H9 (cell line): ENCODE results near the gene GJB2. TPM values are rescaled to one million over a fixed set of nuclear protein-coding genes. Genes with fewer than 3 reads are reported as not detected.

Source experiments
- DNase-seq: peaks from one replicate; pipeline ENCODE4 v3.0.0-alpha.2; 2017
- H2AFZ ChIP-seq: one replicate; pipeline ENCODE4 v1.6.1; 2013; ENCODE audit warnings: mild to moderate bottlenecking, low read length, control low read depth, moderate library complexity
- H2AK5ac ChIP-seq: 2 replicates; pipeline ENCODE4 v1.6.1; 2013; ENCODE audit warnings: low read length, control low read depth, mixed read lengths; ENCODE audit not compliant: insufficient read length
- H2BK120ac ChIP-seq: one replicate; pipeline ENCODE4 v1.6.1; 2013; ENCODE audit warnings: low read depth, mild to moderate bottlenecking, low read length, control low read depth, inconsistent platforms; ENCODE audit not compliant: poor library complexity, severe bottlenecking
- H2BK12ac ChIP-seq: 2 replicates; pipeline ENCODE4 v1.6.1; 2013; ENCODE audit warnings: low read length, control low read depth, mixed read lengths, low read depth; ENCODE audit not compliant: insufficient read length
- H2BK15ac ChIP-seq: 2 replicates; pipeline ENCODE4 v1.6.1; 2013; ENCODE audit warnings: low read depth, low read length, control low read depth
- H2BK20ac ChIP-seq: one replicate; pipeline ENCODE4 v1.6.1; 2013; ENCODE audit warnings: low read depth, mild to moderate bottlenecking, low read length, control low read depth, inconsistent platforms; ENCODE audit not compliant: poor library complexity, severe bottlenecking
- H2BK5ac ChIP-seq: 2 replicates; pipeline ENCODE4 v1.6.1; 2013; ENCODE audit warnings: low read length, control low read depth, mixed read lengths; ENCODE audit not compliant: insufficient read length
- H3K14ac ChIP-seq: 2 replicates; pipeline ENCODE4 v1.6.1; 2013; ENCODE audit warnings: low read length, control low read depth; ENCODE audit not compliant: insufficient read depth
- H3K18ac ChIP-seq: 2 replicates; pipeline ENCODE4 v1.6.1; 2013; ENCODE audit warnings: low read depth, mild to moderate bottlenecking, mixed read lengths, low read length, control low read depth; ENCODE audit not compliant: insufficient read length
- H3K23ac ChIP-seq: 2 replicates; pipeline ENCODE4 v1.6.1; 2013; ENCODE audit warnings: low read length, control low read depth, mixed read lengths, low read depth; ENCODE audit not compliant: insufficient read length
- H3K23me2 ChIP-seq: 2 replicates; pipeline ENCODE4 v1.6.1; 2013; ENCODE audit warnings: low read depth, mild to moderate bottlenecking, mixed read lengths, low read length, control low read depth; ENCODE audit not compliant: insufficient read length, poor library complexity, severe bottlenecking
- H3K27ac ChIP-seq: 2 replicates; pipeline ENCODE4 v1.5.1; 2013; ENCODE audit warnings: low read length, control low read depth, mixed read lengths, low read depth; ENCODE audit not compliant: insufficient read length
- H3K27me3 ChIP-seq: 2 replicates; pipeline ENCODE4 v1.6.1; 2013; ENCODE audit warnings: low read length, control low read depth, inconsistent platforms; ENCODE audit not compliant: insufficient read depth
- H3K4ac ChIP-seq: 2 replicates; pipeline ENCODE4 v1.6.1; 2013; ENCODE audit warnings: low read depth, mild to moderate bottlenecking, control low read depth, inconsistent platforms, low read length, moderate library complexity
- H3K4me1 ChIP-seq: 2 replicates; pipeline ENCODE4 v1.6.1; 2013; ENCODE audit warnings: low read length, control low read depth, inconsistent platforms; ENCODE audit not compliant: insufficient read depth
- H3K4me2 ChIP-seq: 2 replicates; pipeline ENCODE4 v1.6.1; 2013; ENCODE audit warnings: low read length, control low read depth, mixed read lengths; ENCODE audit not compliant: insufficient read length, insufficient read depth
- H3K56ac ChIP-seq: 2 replicates; pipeline ENCODE4 v1.6.1; 2013; ENCODE audit warnings: low read depth, mild to moderate bottlenecking, mixed read lengths, low read length, control low read depth; ENCODE audit not compliant: insufficient read length
- H3K79me1 ChIP-seq: 2 replicates; pipeline ENCODE4 v1.6.1; 2013; ENCODE audit warnings: low read depth, mild to moderate bottlenecking, moderate library complexity, low read length, control low read depth, inconsistent platforms; ENCODE audit not compliant: insufficient read depth, poor library complexity, severe bottlenecking
- H3K79me2 ChIP-seq: 2 replicates; pipeline ENCODE4 v1.6.1; 2013; ENCODE audit warnings: low read length, control low read depth, inconsistent platforms; ENCODE audit not compliant: insufficient read depth
- H3K9ac ChIP-seq: 2 replicates; pipeline ENCODE4 v1.6.1; 2013; ENCODE audit warnings: low read length, control low read depth, mixed read lengths; ENCODE audit not compliant: insufficient read length; ENCODE audit errors: extremely low read depth
- H3K9me3 ChIP-seq: one replicate; pipeline ENCODE4 v1.6.1; 2013; ENCODE audit warnings: low read depth, low read length, inconsistent platforms; ENCODE audit not compliant: control insufficient read depth
- H3T11ph ChIP-seq: one replicate; pipeline ENCODE4 v1.6.1; 2013; ENCODE audit warnings: mild to moderate bottlenecking, low read length, control low read depth, inconsistent platforms
- H4K20me1 ChIP-seq: one replicate; pipeline ENCODE4 v1.6.1; 2013; ENCODE audit not compliant: control insufficient read depth, insufficient read length, insufficient read depth
- H4K5ac ChIP-seq: 2 replicates; pipeline ENCODE4 v1.6.1; 2013; ENCODE audit warnings: low read depth, mild to moderate bottlenecking, mixed read lengths, low read length, control low read depth; ENCODE audit not compliant: insufficient read length
- H4K8ac ChIP-seq: replicated peaks from 2 replicates; pipeline ENCODE4 v1.6.1; 2013; ENCODE audit warnings: low read length, control low read depth, mixed read lengths, low read depth; ENCODE audit not compliant: insufficient read length
- H4K91ac ChIP-seq: 2 replicates; pipeline ENCODE4 v1.6.1; 2013; ENCODE audit warnings: low read depth, mild to moderate bottlenecking, moderate library complexity, mixed read lengths, low read length, control low read depth; ENCODE audit not compliant: insufficient read length
- H3K27ac Mint-ChIP-seq, 3 experiments: 2 replicates in 2 of 3; 3 replicates in 1 of 3; pipeline ENCODE4 v1.8.0; 2020 to 2021; ENCODE audit warnings: mixed read lengths in 3 of 3, mild to moderate bottlenecking in 1 of 3, moderate library complexity in 1 of 3
- H3K27me3 Mint-ChIP-seq: 2 replicates; pipeline ENCODE4 v1.8.0; 2021; ENCODE audit warnings: low read depth, mild to moderate bottlenecking, moderate library complexity, mixed read lengths
- H3K36me3 Mint-ChIP-seq, 3 experiments: 2 replicates in 2 of 3; 3 replicates in 1 of 3; pipeline ENCODE4 v1.8.0; 2020 to 2021; ENCODE audit warnings: low read depth in 3 of 3, mixed read lengths in 3 of 3; ENCODE audit not compliant: insufficient read depth in 1 of 3
- H3K4me1 Mint-ChIP-seq, 2 experiments: 2 replicates each; pipeline ENCODE4 v1.8.0; 2020; ENCODE audit warnings: mixed read lengths in 2 of 2
- H3K4me3 Mint-ChIP-seq, 2 experiments: 2 replicates in 1 of 2; 3 replicates in 1 of 2; pipeline ENCODE4 v1.8.0; 2020 to 2021; ENCODE audit warnings: mild to moderate bottlenecking in 2 of 2, mixed read lengths in 2 of 2, moderate library complexity in 1 of 2
- H3K9me3 Mint-ChIP-seq, 2 experiments: 2 replicates in 1 of 2; 3 replicates in 1 of 2; pipeline ENCODE4 v1.8.0; 2020; ENCODE audit warnings: mild to moderate bottlenecking in 2 of 2, mixed read lengths in 2 of 2, moderate library complexity in 1 of 2
- WGBS: extraction: QIAGEN DNeasy Blood & Tissue Kit; methylation state at CpG from one replicate; pipeline ENCODE4 v1.1.7; 2013; ENCODE audit warnings: missing lambda C conversion rate, low lambda C conversion rate, mixed read lengths; ENCODE audit not compliant: insufficient read length; ENCODE audit errors: extremely low coverage; 5-methylcytosine and 5-hydroxymethylcytosine counted together
- total RNA-seq: library from RNA; stranded (reverse); gene quantifications from 2 replicates; pipeline ENCODE4 v1.2.1, GENCODE V29; 2021
- TF ChIP-seq, protein P1 (sequence below): fragments of 200-600 bp; sonication (generic); conservative IDR thresholded peaks from 3 replicates; pipeline ENCODE4 v1.8.0; 2021; ENCODE audit warnings: antibody characterized with exemption, mild to moderate bottlenecking

Gene GJB2
- total RNA-seq, 1 experiment from 2014 or later: 0.28 TPM

GRCh38 chr13:20198781-20199180 is 6.0 kb upstream of the GJB2 start:
- Histone ChIP-seq H2BK12ac (no peak overlapping the region), H3K4me1 (no peaks in the 10 kb centered on the region), H3K18ac (no peak overlapping the region), H2BK20ac (no peak overlapping the region), H2BK5ac (no peak overlapping the region), H4K20me1 (no peaks in the 10 kb centered on the region), H3K79me1 (no peaks in the 10 kb centered on the region), H3K14ac (no peak overlapping the region), H3T11ph (no peak overlapping the region), H2BK120ac (no peak overlapping the region), H4K91ac (no peak overlapping the region), H4K5ac (no peak overlapping the region), H3K79me2 (no peaks in the 10 kb centered on the region), H3K23me2 (peaks cover under 1% of the 10 kb centered on the region), H2AFZ (no peak overlapping the region), H4K8ac (no peak overlapping the region), H3K9me3 (no peaks in the 10 kb centered on the region), H3K27ac (no peak overlapping the region), H3K4me2 (no peak overlapping the region), H3K56ac (no peak overlapping the region), H3K27me3 (peaks cover 17% of the 10 kb centered on the region), H2BK15ac (no peak overlapping the region), H3K4ac (no peak overlapping the region), H3K9ac (no peak overlapping the region), H2AK5ac (no peak overlapping the region), H3K23ac (no peak overlapping the region)
- Mint-ChIP-seq H3K9me3 (peaks cover 3 to 19% of the 10 kb centered on the region in 2 experiments), H3K4me1 (peaks cover 5 to 12% of the 10 kb centered on the region in 2 experiments), H3K36me3 (peaks cover 1 to 5% (median 3%) of the 10 kb centered on the region in 3 experiments; a peak in 3 of 7 replicates), H3K4me3 (no peak overlapping the region), H3K27ac (no peak overlapping the region), H3K27me3 (peaks cover 42% of the 10 kb centered on the region)
- TF ChIP-seq, protein P1, sequence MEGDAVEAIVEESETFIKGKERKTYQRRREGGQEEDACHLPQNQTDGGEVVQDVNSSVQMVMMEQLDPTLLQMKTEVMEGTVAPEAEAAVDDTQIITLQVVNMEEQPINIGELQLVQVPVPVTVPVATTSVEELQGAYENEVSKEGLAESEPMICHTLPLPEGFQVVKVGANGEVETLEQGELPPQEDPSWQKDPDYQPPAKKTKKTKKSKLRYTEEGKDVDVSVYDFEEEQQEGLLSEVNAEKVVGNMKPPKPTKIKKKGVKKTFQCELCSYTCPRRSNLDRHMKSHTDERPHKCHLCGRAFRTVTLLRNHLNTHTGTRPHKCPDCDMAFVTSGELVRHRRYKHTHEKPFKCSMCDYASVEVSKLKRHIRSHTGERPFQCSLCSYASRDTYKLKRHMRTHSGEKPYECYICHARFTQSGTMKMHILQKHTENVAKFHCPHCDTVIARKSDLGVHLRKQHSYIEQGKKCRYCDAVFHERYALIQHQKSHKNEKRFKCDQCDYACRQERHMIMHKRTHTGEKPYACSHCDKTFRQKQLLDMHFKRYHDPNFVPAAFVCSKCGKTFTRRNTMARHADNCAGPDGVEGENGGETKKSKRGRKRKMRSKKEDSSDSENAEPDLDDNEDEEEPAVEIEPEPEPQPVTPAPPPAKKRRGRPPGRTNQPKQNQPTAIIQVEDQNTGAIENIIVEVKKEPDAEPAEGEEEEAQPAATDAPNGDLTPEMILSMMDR: no peak
- DNase-seq: no peak
- no CpG with 5 or more reads among the region's 1 CpG for WGBS
